PC-9 (cell line): ENCODE measurements around the gene TLDC2.
"Not testable (repeated sequence)": the region's sequence is repeated elsewhere in the genome, so short reads cannot be mapped to it uniquely, and the experiment has no call there.

ENCODE experiments used
- EZH2 ChIP-seq: fragments of 200-600 bp; sonication (generic); IDR thresholded peaks from 2 replicates; pipeline ENCODE4 v1.8.0; 2017; ENCODE audit warnings: antibody characterized with exemption, low read depth
- TF ChIP-seq, protein P1 (sequence below): fragments of 200-600 bp; sonication (generic); conservative IDR thresholded peaks from 2 replicates; pipeline ENCODE4 v1.6.1; 2017; ENCODE audit warnings: mixed run types, antibody characterized with exemption, mild to moderate bottlenecking, moderate library complexity

DNA sequence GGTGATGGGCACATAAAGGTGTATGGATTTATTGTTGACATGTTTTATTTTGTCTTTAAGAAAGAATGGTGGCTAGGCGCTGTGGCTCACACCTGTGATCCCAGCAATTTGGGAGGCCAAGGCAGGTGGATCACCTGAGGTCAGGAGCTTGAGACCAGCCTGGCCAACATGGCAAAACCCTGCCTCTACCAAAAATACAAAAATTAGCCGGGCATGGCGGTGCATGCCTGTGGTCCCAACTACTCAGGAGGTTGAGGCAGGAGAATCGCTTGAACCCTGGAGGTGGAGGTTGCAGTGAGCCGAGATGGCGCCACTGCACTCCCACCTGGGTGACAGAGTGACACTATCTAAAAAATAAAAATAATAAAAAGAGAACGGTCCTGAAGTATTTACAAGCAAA, 30.1 kb downstream of the TLDC2 start:
- TF ChIP-seq, protein P1, sequence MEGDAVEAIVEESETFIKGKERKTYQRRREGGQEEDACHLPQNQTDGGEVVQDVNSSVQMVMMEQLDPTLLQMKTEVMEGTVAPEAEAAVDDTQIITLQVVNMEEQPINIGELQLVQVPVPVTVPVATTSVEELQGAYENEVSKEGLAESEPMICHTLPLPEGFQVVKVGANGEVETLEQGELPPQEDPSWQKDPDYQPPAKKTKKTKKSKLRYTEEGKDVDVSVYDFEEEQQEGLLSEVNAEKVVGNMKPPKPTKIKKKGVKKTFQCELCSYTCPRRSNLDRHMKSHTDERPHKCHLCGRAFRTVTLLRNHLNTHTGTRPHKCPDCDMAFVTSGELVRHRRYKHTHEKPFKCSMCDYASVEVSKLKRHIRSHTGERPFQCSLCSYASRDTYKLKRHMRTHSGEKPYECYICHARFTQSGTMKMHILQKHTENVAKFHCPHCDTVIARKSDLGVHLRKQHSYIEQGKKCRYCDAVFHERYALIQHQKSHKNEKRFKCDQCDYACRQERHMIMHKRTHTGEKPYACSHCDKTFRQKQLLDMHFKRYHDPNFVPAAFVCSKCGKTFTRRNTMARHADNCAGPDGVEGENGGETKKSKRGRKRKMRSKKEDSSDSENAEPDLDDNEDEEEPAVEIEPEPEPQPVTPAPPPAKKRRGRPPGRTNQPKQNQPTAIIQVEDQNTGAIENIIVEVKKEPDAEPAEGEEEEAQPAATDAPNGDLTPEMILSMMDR = not testable (repeated sequence)
- not testable (repeated sequence) for TF ChIP-seq EZH2
